ELF-1 (cell line): ENCODE measurements around the gene ITGA11.
A peak's percentile ranks its signal among the peaks of the same experiment; 100 is the strongest.
"Not testable (repeated sequence)": the region's sequence is repeated elsewhere in the genome, so short reads cannot be mapped to it uniquely, and the experiment has no call there.

Source experiments
- DNase-seq: peaks from one replicate; pipeline ENCODE4 v3.0.0-alpha.2; 2016; ENCODE audit warnings: low read depth, low spot score

Gene ITGA11

GRCh38 chr15:68423359-68424296, 8.3 kb downstream of the ITGA11 start:
- DNase-seq: no peak

DNA sequence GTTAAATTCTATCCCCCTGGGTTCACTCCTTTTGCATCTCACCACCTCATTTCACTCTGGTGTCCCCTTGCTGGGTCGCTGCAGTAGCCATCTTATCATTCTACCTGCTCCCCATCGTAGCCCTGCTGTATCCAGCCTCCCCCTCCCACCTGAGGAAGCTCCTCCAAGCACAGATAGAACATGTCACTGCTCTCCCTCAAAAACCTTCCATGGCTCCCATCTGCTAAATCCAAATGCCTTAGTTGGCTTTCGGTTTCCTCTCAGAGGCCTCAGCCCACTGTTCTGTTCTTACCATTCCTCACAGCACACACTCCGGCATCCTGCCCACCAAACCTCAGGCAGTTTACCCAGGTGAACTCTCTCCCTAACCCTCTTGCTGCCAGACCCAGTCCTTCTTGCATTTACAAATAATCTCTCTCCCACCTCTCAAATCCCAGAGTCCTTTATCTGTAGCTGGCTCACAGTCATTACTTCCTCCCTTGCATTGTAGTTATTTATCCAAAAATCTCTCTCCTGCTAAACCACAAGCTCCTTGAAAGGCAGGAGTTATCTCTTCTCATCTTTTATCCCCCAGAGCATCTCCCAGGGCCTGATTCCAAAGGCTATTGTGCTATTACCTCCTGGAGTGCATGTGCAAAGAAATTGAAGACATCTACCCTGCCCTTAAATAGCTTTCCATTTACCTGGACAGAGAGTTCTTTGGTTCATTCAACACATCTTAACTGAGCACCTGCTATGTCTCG, 9.4 kb downstream of the ITGA11 start:
- not testable (repeated sequence) for DNase-seq

DNA sequence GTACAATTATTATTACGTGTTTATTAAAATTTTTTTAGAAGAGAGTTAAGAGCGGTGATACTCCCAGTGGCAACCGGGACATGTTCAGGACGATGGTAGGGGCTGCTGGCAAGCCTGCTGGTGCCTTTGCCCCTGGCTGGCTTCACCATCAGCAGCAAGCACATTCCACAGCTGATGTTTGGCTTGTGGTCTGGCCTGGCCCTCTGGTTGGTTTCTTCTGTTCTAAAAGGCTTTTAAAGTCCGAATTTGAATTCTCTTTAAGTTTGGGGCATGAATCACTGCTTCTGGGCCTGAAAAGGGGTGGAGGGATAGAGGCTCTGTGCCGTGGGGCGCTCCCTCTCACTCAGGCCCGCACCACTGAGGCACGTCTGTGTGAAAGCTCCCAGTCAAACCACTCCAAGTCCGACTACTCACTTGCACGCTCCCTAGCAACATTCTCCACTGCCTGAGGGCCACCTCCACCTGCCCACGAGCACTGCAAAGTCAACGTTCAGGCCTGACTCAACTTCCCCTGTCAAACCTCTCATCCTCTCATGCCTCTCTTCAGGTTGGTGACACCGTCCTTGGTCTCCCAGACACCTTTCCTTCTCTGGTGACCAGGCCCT, 10.1 kb downstream of the ITGA11 start:
- DNase-seq: peak; percentile 32

DNA sequence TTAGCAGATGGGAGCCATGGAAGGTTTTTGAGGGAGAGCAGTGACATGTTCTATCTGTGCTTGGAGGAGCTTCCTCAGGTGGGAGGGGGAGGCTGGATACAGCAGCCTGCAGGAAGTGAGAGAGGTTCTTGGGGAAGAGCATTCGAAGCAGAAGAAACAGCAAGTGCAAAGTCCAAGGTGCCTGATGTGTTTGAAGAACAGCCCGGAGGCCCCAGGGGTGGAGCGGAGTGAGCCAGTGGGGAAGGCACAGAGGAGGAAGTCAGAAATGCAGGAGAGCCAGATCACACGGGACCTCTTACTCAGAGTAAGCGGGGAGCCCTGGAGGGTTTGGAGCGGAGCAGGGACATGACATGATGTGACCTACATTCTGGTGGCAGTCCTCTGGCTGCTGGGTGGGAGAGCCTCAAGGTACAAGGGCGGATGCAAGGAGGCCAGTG, 10.8 kb downstream of the ITGA11 start:
- peak; percentile 64 for DNase-seq

GRCh38 chr15:68420186-68420684, 11.7 kb downstream of the ITGA11 start:
- DNase-seq: peak; percentile 72

DNA sequence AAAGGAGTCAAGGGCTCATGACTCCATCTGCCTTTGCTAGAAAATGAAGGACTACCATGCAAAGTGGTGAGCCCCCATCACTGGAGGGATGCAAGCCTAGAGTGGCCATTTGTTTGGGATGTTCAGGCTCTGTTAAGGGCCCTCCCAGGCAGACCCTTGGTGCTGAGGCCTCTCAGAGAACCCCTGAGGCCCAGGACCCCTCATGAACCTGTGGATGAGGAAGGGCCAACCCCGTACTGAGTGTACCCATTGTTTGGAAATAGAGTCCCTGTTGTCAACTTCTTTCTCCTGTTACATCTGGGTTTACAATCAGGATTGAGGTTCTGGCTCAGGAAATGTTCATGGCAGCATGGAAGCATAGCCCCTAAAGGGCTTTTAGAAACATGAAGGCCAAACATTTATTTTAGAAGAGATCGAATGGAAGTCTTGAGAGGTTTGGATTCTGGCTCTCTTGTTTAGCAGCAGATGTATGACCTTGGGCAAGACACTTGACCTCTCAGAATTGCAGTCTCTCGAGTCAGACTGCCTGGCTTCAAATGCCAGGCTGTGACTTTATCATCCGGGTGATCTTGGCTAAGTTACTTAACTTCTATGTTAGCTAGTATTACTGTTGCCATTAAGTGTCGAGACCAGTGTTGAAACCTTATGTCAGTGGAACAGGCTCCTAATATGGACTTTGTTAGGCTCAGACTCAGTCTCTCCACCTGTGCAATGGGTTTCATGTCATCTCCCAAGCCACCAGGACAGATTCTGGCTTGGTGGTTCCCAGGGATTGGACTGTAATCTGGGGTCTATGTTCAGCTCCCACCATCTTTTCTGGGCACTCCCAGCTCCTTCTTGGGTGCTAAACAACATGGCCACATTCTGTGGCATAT, 12.4 kb downstream of the ITGA11 start:
- DNase-seq: no peak

DNA sequence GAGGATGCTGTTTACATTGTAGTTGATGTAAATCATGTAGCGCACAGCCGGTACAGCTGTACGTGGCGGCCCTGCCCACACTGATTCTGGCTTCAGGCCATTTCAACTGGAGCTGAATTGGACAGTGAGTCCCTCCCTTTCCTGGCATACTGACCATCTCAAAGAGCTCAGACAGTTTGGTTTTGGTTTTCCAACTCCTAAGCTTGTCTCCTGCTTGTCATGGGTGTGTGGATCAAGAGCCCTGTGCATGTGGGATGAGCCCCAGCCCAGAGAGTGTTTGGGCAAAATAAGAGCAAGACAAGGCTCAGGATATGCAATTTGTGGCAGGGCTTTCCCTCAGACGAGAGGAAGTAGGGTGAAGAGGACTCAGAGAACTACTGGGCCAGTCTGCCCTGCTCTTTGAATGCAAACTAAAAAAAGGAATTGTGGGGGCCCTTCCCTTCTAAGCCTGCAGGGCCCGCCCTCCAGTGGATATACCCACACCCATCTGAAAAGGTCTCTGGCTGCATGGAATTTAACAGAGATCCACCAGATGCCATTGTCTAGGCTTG, 13.3 kb downstream of the ITGA11 start:
- DNase-seq: no peak

- no peak for DNase-seq
Observed at GRCh38 chr15:68417897-68418296, 14.1 kb downstream of the ITGA11 start.

- no peak for DNase-seq
Observed at GRCh38 chr15:68417051-68417450, 14.9 kb downstream of the ITGA11 start.

DNA sequence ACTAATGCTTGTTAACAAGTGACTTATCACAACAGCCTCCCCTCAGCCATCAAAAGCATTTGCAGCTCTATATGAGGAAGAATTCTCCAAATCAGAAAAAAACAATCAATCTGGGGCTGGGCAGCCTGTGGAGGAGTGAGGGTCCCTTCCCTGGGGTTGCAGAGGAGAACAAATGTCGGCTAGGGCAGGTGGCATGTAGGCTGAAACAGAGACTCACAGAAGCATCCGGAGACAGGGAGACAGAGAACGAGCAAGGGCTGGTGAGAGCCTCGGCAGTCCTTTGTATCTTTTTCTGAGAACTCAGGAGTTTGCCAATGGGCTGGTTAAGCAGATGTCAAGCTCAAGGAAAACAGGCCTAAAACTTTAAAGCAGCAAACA, 15.8 kb downstream of the ITGA11 start:
- no peak for DNase-seq

GRCh38 chr15:68415501-68416157, 16.3 kb downstream of the ITGA11 start:
- no peak for DNase-seq

DNA sequence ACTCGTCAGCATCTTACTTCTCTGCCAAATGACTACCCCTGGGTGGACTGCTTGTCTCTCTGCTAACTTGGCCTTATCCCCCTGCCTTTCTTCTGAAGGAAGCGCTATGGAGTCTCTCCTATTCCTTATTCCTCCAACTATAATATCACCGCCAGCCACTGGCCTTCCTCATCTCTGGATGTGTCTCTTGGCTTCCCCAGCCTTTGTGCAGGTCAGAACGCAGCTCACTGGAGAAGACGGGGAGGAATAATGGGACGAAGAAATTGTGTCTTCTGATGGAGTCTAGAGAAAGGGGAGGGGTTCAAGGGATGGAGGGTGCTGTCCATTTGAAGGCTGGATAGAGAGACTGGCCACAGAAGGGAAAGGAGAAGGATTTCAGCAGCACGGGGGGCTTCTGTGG, 16.9 kb downstream of the ITGA11 start:
- DNase-seq: no peak

GRCh38 chr15:68414591-68414990, 17.4 kb downstream of the ITGA11 start:
- no peak for DNase-seq

GRCh38 chr15:68414206-68414555, 17.8 kb downstream of the ITGA11 start:
- DNase-seq: no peak

DNA sequence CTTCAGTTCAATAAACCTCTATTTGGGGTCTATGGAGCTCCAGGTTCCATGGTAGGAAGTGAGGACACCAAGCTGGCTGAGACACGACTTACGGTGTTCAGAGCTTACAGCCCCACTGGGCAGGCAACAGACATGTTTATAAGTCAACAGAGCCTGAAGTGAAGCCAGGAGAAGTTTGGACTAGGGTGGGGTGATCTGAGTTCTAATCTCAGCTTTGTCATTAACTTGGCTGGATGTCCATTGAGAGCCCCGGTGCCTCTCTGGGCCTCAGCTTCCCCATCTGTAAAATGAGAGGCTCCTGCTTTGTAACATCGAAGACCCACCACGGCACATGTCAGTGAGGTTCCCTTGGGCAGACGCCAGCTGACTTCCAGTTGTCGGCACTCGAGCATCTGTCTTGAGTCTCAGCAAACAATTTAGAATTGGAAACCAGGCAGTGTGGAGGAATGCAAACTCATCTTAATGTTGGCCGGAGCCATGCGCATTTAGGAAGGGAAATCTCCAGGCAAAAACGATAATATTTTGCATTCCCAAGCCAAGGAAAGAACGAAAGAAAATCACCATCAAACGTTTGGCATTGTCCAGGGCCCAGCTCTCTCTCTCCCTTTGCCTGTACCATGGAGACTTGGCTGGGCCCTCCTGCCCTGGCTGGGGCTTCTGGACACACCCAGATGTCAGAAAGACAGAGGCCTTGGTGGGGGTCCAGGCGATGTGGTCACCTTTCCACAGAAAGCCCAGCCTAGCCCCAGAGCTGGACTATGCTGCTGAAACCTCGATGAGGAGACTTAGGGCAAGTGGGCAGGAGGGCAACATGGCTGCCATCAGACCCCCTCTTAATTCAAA, 18.4 kb downstream of the ITGA11 start:
- no peak for DNase-seq

DNA sequence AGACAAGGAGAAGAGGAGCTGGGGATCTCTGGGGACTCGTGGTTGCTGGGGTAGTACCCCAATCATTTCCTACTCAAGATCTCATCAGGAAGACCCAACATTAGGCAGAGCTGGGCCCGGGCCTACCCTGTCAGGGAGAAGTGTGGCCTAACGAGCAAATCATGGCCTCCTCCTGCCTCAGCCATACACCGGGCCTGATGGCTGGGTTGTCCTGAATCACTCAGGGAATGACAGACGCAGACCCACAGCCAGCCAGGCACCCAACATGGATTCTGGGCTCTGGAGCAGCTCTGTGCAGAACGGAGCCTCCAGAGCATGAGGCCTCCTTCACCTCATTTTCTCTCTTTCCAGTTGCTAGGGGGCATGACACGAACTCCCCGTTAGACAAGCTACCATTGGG, 19.7 kb downstream of the ITGA11 start:
- DNase-seq: no peak

DNA sequence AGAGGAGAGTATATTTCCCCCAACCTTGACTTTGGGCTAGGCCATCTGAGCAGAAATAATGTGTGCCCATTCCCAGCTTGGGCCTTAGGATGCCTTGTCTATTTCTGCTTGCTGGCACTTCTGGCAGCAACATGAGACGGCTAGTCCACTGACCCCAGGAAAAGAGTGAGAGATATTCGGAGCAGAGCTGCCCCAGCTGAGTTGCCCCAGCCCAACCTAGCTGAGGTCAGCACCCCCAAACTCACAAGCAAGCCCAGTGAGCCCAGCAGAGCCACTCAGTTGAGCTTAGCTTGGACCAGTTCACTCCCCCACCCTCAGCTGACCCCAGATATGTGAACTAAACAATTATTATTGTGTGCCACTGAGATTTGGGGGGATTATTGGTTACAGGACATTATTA, 20.2 kb downstream of the ITGA11 start:
- DNase-seq: no peak

DNA sequence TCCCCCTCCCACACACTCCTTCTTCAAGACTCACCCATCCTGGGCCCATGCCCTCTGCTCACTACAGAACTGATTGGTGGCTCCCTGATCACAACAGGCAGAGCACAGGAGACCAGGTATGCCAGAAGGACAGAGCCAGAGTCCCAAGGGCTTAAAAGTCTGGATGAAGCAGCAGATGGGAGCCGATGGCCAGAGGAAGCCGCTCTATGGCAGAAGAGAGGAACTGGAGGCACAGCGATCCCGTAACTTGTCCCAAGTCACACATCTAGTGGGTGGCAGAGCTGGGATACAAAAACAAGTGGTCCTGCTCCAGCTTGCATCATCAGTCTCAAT, 20.7 kb downstream of the ITGA11 start:
- no peak for DNase-seq

DNA sequence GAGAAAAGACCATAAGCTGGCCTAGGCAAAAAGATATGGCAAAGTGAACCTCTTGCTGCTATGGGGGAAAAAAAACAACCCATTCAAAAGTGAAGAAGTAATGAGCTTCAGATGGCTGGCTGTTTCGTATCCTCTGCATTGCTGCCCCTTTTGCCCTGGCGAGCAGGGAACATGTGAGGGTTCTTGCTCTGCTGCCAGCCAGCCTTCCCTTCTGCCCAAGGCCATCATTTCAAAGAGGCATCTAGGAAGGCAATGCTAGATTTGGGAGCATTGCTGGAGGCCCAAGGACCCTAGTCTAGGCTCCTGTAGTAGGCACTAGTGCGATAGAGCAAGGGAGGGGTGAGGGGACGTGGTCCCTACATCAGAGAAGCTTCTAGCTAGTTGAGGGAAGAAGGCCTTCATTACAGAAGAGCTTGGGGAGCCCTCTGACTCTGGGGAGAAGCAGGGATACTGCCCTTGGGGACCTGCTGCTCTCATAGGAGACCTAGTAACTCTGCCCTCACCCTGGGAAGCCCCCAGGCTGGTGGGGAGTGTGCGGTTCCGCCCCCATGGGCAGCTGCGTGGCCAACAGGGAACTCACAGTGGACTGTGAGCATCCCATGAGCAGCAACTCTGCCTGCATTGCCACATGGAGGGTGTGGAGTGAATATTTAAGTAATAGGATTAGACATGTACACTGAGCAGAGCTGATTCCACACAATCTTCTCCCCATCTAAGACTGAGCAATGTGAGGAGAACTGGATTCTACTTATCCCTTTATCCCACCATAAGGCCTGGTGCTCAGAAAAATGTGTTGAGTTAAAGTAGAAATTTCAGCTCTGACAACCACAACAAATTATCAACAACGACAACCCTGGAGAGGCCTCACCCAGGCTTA, 21.3 kb downstream of the ITGA11 start:
- DNase-seq: no peak
